Skeletal muscle satellite cell (primary cell): ENCODE data around the gene RPUSD3.

ENCODE experiments used
- H3K27me3 ChIP-seq: 2 replicates; pipeline ENCODE4 v1.7.0; 2013; ENCODE audit warnings: low read length; ENCODE audit not compliant: control insufficient read depth, insufficient read depth
- H3K36me3 ChIP-seq: 2 replicates; pipeline ENCODE4 v1.7.0; 2013; ENCODE audit warnings: mild to moderate bottlenecking, control low read depth, low read length; ENCODE audit not compliant: insufficient read depth
- H3K4me1 ChIP-seq: 2 replicates; pipeline ENCODE4 v1.7.0; 2013; ENCODE audit warnings: low read length; ENCODE audit not compliant: control insufficient read depth, insufficient read depth
- H3K4me2 ChIP-seq: 2 replicates; pipeline ENCODE4 v1.7.0; 2013; ENCODE audit warnings: mild to moderate bottlenecking, low read length
- H3K4me3 ChIP-seq: 2 replicates; pipeline ENCODE4 v1.7.0; 2013; ENCODE audit warnings: low read length
- H3K9ac ChIP-seq: 2 replicates; pipeline ENCODE4 v1.7.0; 2013; ENCODE audit warnings: mild to moderate bottlenecking, low read depth, low read length, moderate library complexity
- H3K9me3 ChIP-seq: replicated peaks from 2 replicates; pipeline ENCODE4 v1.7.0; 2013; ENCODE audit warnings: mild to moderate bottlenecking, control low read depth, low read length

The RPUSD3 gene

DNA sequence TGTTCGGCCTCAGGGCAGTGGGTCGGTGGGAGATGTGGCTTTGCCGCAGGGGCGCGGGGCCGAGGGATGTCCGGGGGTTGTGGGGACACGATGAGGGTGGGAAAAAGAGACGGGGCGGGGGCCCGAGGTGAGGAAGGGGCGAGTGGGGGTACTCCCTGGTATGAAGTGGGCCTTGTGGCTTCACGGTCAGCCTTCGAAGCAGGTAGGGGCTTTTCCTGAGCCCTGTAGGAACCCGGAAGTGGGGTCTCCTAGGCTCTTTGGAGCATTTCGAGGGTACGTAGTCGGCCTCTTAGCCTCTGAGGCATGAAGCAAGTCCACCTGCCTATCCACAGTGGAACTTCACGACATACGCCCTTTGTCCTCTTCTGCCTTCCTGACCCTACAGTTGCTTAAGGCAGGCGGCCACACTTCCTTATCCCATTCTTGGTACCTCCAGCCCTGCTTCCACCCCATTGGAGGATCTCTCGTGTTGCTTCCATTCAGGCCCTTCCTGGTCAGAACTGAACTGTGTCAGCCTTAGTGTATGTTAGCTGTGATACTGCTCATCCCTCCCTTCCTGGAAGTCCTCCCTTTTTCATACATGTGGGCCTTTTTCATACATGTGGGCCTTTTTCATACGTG, 50.5 kb downstream of the RPUSD3 start:
- peaks cover 47% of the 10 kb centered on the region for H3K36me3 ChIP-seq
- peaks cover 15% of the 10 kb centered on the region for H3K4me1 ChIP-seq
- H3K27me3 ChIP-seq, result no peaks in the 10 kb centered on the region
- H3K4me2 ChIP-seq, result peak overlapping the region; percentile 97
- H3K9ac ChIP-seq, result peak overlapping the region; percentile 98
- H3K4me3 ChIP-seq, result peak overlapping the region; percentile 99
- H3K9me3 ChIP-seq, result no peaks in the 10 kb centered on the region

DNA sequence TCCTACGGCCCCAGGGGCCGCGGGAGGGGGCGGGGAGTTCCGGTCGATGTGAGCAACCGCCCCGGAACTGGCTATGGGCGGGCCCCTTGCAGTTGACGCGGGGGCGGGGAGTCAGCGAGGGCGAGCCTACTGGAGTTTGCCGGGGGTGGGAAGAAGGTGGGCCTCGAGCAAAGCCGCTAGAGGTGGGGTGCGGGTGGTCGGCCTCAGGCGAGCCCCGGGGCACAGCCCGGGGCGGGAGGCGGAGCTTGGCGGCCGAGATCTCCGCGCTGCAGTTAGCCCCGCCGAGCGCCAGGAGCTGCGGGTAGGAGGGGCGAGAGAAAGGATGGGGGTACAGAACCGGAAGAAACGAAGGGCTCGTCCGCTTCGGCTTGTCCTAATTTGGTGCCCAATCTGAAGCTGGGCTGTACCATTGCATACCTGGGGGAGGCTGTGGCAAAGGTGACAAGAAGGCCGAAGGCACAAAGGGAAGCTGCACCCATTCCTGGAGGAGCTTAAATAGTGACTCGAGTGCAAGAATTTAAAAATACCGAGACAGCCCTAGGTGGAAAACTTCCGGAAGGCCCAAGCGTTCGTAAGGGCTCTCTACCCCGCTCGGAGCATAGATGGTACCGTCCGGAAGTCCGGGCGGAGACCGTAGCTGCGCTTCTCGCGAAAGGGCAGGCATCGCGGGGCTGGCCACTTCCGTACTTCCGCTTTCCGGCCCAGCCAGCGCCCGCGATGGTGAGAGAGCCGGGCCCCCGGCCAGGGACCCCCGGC, 51.2 kb downstream of the RPUSD3 start, which contains the start of the genes ARPC4 and TADA3:
Gene ARPC4 (plus strand): TSS at position 678 of the 756 bp plus-strand sequence. CDS start 40 bp downstream, at position 718.
Gene TADA3 (minus strand): TSS at position 69 of the 756 bp plus-strand sequence. CDS start 1,007 bp downstream, outside the sequence.
- peak within 1 kb of the TSS; percentile 98 for H3K9ac ChIP-seq
- no peaks in the 10 kb centered on the region for H3K9me3 ChIP-seq
- no peaks in the 10 kb centered on the region for H3K27me3 ChIP-seq
- peak within 1 kb of the TSS; percentile 99 for H3K4me3 ChIP-seq
- peaks cover 43% of the 10 kb centered on the region for H3K36me3 ChIP-seq
- peak within 1 kb of the TSS; percentile 97 for H3K4me2 ChIP-seq
- peaks cover 15% of the 10 kb centered on the region for H3K4me1 ChIP-seq

DNA sequence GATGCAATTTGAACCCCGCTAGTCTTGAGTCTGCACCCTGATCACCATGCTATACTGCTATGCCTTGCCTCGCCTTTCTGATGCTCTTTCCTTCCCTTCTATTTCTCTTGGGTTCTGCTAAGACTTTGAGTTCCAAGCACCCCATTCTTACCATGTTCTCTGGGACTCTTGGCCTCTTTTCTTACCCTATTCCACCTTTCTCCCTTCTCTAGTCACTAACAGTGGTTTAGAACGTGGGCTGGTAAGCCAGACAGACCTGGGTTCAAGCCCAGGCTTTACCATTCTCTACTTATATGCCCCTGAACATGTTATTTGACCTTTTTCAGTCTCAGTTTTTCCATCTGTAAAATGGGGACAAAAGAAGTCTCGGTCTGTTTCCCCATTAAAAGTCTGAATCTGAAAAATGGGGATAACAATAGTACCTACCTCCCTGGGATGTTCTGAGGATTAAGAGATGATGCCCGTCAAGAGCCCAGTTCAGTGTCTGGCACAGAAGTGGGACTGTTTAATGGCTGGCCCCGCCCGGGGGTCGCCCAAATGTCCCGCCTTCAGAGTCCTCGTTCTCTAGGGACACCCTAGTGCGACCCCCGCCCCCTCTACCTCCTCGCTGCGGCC, 51.9 kb downstream of the RPUSD3 start:
- Histone ChIP-seq H3K36me3 (peaks cover 43% of the 10 kb centered on the region), H3K4me1 (peaks cover 15% of the 10 kb centered on the region), H3K9ac (peak overlapping the region; percentile 98)

DNA sequence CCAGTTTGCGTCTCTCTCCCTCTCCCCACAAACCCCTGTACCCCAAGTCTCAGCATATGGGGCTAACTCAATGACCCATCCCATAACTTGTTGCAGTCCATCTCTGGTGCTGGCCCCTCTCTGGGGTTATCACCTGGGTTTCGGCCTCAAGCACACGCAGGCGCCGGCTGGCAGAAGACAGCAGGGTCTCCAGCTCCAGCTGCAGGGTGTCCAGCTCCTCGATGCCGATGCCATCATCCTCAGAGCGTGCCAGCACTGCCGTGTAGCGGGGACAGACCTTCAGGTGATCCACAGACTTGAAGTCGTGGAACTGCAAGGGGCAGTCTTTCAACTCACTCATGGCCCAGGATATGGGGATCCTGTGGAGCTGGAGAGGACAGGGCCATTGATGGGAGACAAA, 52.7 kb downstream of the RPUSD3 start:
- Histone ChIP-seq H3K9ac (peak overlapping the region; percentile 98), H3K27me3 (no peaks in the 10 kb centered on the region), H3K4me3 (peak overlapping the region; percentile 99), H3K36me3 (peaks cover 49% of the 10 kb centered on the region), H3K4me2 (peak overlapping the region; percentile 97), H3K4me1 (peaks cover 15% of the 10 kb centered on the region), H3K9me3 (no peaks in the 10 kb centered on the region)

More for the DNA sequence above, 51.9 kb downstream of the RPUSD3 start:
- no peaks in the 10 kb centered on the region for H3K27me3 ChIP-seq
- H3K4me3 ChIP-seq, result peak overlapping the region; percentile 99
- no peaks in the 10 kb centered on the region for H3K9me3 ChIP-seq
- peak overlapping the region; percentile 97 for H3K4me2 ChIP-seq
